ENCODE data around the gene PTPN7. TPM values are rescaled to one million over a fixed set of nuclear protein-coding genes. Genes with fewer than 3 reads are reported as not detected.

Gene PTPN7
- total RNA-seq, 1 experiment from 2014 or later: 2.2 TPM

- intact Hi-C loops (cut with micrococcal nuclease; ENCODE audit: unreplicated experiment): loop anchor here (10.0 kb wide), 2 partner anchors 239 to 599 kb away; partner anchors contain the start of gene NAV1
- Histone ChIP-seq H3K27me3 (replicated peaks; ENCODE audit: insufficient read depth, low read depth, low read length, poor library complexity) (no peaks in the 10 kb centered on the region), H3K9me3 (ENCODE audit: low read depth, low read length, poor library complexity, severe bottlenecking) (no peaks in the 10 kb centered on the region), H3K4me3 (ENCODE audit: low read depth, low read length, poor library complexity, severe bottlenecking) (no peak overlapping the region), H3K27ac (ENCODE audit: low read depth, low read length, poor library complexity, severe bottlenecking) (no peak overlapping the region), H3K4me1 (ENCODE audit: insufficient read depth, low read length, poor library complexity, severe bottlenecking) (no peaks in the 10 kb centered on the region), H3K36me3 (ENCODE audit: insufficient read depth, low read length, poor library complexity, severe bottlenecking) (peaks cover 20% of the 10 kb centered on the region)
- no TSS peak for BruUV-seq (replicated peaks)
- ChIA-PET POLR2A (ENCODE audit: low non-redundant PET) (no interaction called here), CTCF (no interaction called here)
- TF ChIP-seq, protein P1, sequence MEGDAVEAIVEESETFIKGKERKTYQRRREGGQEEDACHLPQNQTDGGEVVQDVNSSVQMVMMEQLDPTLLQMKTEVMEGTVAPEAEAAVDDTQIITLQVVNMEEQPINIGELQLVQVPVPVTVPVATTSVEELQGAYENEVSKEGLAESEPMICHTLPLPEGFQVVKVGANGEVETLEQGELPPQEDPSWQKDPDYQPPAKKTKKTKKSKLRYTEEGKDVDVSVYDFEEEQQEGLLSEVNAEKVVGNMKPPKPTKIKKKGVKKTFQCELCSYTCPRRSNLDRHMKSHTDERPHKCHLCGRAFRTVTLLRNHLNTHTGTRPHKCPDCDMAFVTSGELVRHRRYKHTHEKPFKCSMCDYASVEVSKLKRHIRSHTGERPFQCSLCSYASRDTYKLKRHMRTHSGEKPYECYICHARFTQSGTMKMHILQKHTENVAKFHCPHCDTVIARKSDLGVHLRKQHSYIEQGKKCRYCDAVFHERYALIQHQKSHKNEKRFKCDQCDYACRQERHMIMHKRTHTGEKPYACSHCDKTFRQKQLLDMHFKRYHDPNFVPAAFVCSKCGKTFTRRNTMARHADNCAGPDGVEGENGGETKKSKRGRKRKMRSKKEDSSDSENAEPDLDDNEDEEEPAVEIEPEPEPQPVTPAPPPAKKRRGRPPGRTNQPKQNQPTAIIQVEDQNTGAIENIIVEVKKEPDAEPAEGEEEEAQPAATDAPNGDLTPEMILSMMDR (conservative IDR thresholded peaks at IDR 0.05; ENCODE audit: low read depth, low read length): no peak
- TF ChIP-seq EZH2 (IDR thresholded peaks at IDR 0.05; ENCODE audit: borderline replicate concordance, low read depth, low read length, poor library complexity, severe bottlenecking): no peak
- no peak for DNase-seq (ENCODE audit: low spot score)
Observed at GRCh38 chr1:202133496-202133895, 26.9 kb downstream of the PTPN7 start.

- no peaks in the 10 kb centered on the region for H3K4me1 ChIP-seq (ENCODE audit: insufficient read depth, low read length, poor library complexity, severe bottlenecking)
- H3K4me3 ChIP-seq (ENCODE audit: low read depth, low read length, poor library complexity, severe bottlenecking): no peak overlapping the region
- intact Hi-C loops (cut with micrococcal nuclease; ENCODE audit: unreplicated experiment): loop anchor here (10.0 kb wide), 2 partner anchors 238 to 598 kb away; partner anchors contain the start of gene NAV1
- peaks cover 20% of the 10 kb centered on the region for H3K36me3 ChIP-seq (ENCODE audit: insufficient read depth, low read length, poor library complexity, severe bottlenecking)
- no TSS peak for BruUV-seq (replicated peaks)
- CTCF ChIA-PET: no interaction called here
- H3K9me3 ChIP-seq (ENCODE audit: low read depth, low read length, poor library complexity, severe bottlenecking): no peaks in the 10 kb centered on the region
- DNase-seq (ENCODE audit: low spot score): no peak
- H3K27me3 ChIP-seq (replicated peaks; ENCODE audit: insufficient read depth, low read depth, low read length, poor library complexity): no peaks in the 10 kb centered on the region
- H3K27ac ChIP-seq (ENCODE audit: low read depth, low read length, poor library complexity, severe bottlenecking): no peak overlapping the region
- no peak for TF ChIP-seq EZH2 (IDR thresholded peaks at IDR 0.05; ENCODE audit: borderline replicate concordance, low read depth, low read length, poor library complexity, severe bottlenecking)
- TF ChIP-seq, protein P1 (conservative IDR thresholded peaks at IDR 0.05; ENCODE audit: low read depth, low read length): no peak
- POLR2A ChIA-PET (ENCODE audit: low non-redundant PET): no interaction called here
Observed at GRCh38 chr1:202133001-202133400, 27.4 kb downstream of the PTPN7 start.

DNA sequence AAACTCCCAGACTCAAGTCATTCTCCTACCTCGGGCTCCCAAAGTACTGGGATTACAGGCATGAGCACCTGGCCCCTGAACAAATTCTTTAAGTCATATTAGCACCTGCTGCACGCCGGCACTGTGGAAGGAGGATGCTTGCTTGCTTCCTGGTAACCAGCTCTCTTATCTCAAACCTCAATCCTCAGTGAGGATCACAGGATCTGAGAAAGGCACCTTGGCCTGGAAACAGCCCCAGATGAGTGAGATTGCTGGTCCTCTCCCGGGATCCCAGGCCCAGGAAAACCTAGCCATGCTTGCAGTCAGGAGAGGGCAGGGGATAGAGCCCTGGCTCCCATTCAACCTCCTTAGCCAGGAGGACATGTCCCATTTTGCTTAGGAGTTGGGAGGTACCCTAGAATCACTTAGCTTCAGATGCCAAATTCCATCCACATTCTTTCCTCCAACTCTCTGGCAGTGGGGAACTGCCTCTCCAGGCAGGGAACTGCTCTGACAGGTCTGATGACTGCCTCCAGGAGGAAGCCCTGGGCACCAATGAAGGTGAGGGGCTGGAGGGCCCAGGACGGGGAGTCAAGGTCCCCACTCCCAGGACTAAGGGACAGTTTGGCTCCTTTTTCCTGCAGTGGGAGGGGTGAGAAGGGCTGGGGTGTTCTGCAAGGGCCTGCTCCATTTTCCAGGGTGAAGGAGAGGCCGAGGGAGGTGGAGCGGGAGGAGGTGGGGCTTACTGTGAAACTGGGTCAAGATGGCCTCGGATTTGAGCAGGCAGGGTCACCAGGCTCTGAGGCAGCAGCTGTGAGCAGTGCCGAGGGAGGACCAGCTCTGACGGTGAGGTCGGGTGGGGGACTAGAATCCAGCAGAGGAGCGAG, 28.2 kb downstream of the PTPN7 start:
- ChIA-PET POLR2A (ENCODE audit: low non-redundant PET) (no interaction called here), CTCF (interaction anchor here (0.6 kb wide), 1 partner anchor 122 kb away, joined by 3 read pairs; the partner anchor contains the start of gene ELF3)
- intact Hi-C loops (cut with micrococcal nuclease; ENCODE audit: unreplicated experiment): loop anchor here (10.0 kb wide), 2 partner anchors 237 to 597 kb away; partner anchors contain the start of gene NAV1
- TF ChIP-seq EZH2 (IDR thresholded peaks at IDR 0.05; ENCODE audit: borderline replicate concordance, low read depth, low read length, poor library complexity, severe bottlenecking): no peak
- TF ChIP-seq, protein P1 (conservative IDR thresholded peaks at IDR 0.05; ENCODE audit: low read depth, low read length): no peak
- H3K9me3 ChIP-seq (ENCODE audit: low read depth, low read length, poor library complexity, severe bottlenecking): no peaks in the 10 kb centered on the region
- H3K4me3 ChIP-seq (ENCODE audit: low read depth, low read length, poor library complexity, severe bottlenecking): no peak overlapping the region
- no TSS peak for BruUV-seq (replicated peaks)
- H3K36me3 ChIP-seq (ENCODE audit: insufficient read depth, low read length, poor library complexity, severe bottlenecking): peaks cover 20% of the 10 kb centered on the region
- DNase-seq (ENCODE audit: low spot score): no peak
- H3K27me3 ChIP-seq (replicated peaks; ENCODE audit: insufficient read depth, low read depth, low read length, poor library complexity): no peaks in the 10 kb centered on the region
- H3K4me1 ChIP-seq (ENCODE audit: insufficient read depth, low read length, poor library complexity, severe bottlenecking): no peaks in the 10 kb centered on the region
- H3K27ac ChIP-seq (ENCODE audit: low read depth, low read length, poor library complexity, severe bottlenecking): no peak overlapping the region
